IMR-90 (cell line): ENCODE results near the gene ATG2A. TPM values are rescaled to one million over a fixed set of nuclear protein-coding genes. Genes with fewer than 3 reads are reported as not detected.

ENCODE experiments used
- ATAC-seq: fragments of 200-7000 bp; cut with Tn5 transposase; 2 replicates; pipeline ENCODE4 v1.9.1; 2020; ENCODE audit warnings: low read depth, mild to moderate bottlenecking, moderate library complexity
- BruUV-seq: library from RNA; stranded (reverse); fragments of 400-500 nt; replicated peaks from 2 replicates; lab custom pipeline; 2021; lab: Mats Ljungman, UMichigan
- CTCF ChIA-PET: fragments of 300-600 bp; formaldehyde crosslinking; extraction: SDS; loops from one replicate; lab custom pipeline; 2021; ENCODE audit warnings: antibody characterized with exemption; lab: Yijun Ruan, JAX
- POLR2A ChIA-PET: fragments of 300-600 bp; sonication (Branson Sonifier 250); formaldehyde crosslinking; loops from one replicate; lab custom pipeline; 2022; ENCODE audit warnings: antibody characterized with exemption; ENCODE audit not compliant: unreplicated experiment; lab: Charles Lee
- DNase-seq: peaks from one replicate; pipeline ENCODE4 v3.0.0; 2013
- H2AFZ ChIP-seq: replicated peaks from 2 replicates; pipeline ENCODE3; 2013; ENCODE audit warnings: low read length, mild to moderate bottlenecking; ENCODE audit not compliant: poor library complexity
- H2AK5ac ChIP-seq: 2 replicates; pipeline ENCODE4 v1.6.1; 2013; ENCODE audit warnings: low read depth, low read length, inconsistent platforms
- H2AK9ac ChIP-seq: replicated peaks from 2 replicates; pipeline ENCODE3; 2013; ENCODE audit warnings: mild to moderate bottlenecking, low read depth, low read length, moderate library complexity; ENCODE audit not compliant: poor library complexity
- H2BK120ac ChIP-seq: 2 replicates; pipeline ENCODE4 v1.6.1; 2013; ENCODE audit warnings: low read depth, low read length, inconsistent platforms
- H2BK15ac ChIP-seq: 3 replicates; pipeline ENCODE4 v1.6.1; 2013; ENCODE audit warnings: low read depth, low read length, inconsistent platforms
- H2BK20ac ChIP-seq: 2 replicates; pipeline ENCODE4 v1.6.1; 2013; ENCODE audit warnings: low read depth, mild to moderate bottlenecking, inconsistent platforms, low read length, moderate library complexity
- H2BK5ac ChIP-seq: 2 replicates; pipeline ENCODE4 v1.6.1; 2013; ENCODE audit warnings: mild to moderate bottlenecking, low read depth, low read length, inconsistent platforms; ENCODE audit not compliant: poor library complexity, severe bottlenecking
- H3K14ac ChIP-seq: replicated peaks from 2 replicates; pipeline ENCODE4 v1.6.1; 2013; ENCODE audit warnings: low read depth, low read length, inconsistent platforms
- H3K18ac ChIP-seq: 2 replicates; pipeline ENCODE4 v1.6.1; 2013; ENCODE audit warnings: low read depth, low read length, control low read depth
- H3K23ac ChIP-seq: 2 replicates; pipeline ENCODE4 v1.6.1; 2013; ENCODE audit warnings: low read depth, low read length, inconsistent platforms
- H3K27ac ChIP-seq: 2 replicates; pipeline ENCODE4 v1.5.1; 2013; ENCODE audit warnings: mild to moderate bottlenecking, control low read depth, low read length; ENCODE audit not compliant: insufficient read depth
- H3K27me3 ChIP-seq: 2 replicates; pipeline ENCODE4 v1.6.1; 2013; ENCODE audit warnings: low read length; ENCODE audit not compliant: control insufficient read depth, insufficient read depth
- H3K36me3 ChIP-seq: 2 replicates; pipeline ENCODE4 v1.6.1; 2013; ENCODE audit warnings: low read length, mixed read lengths; ENCODE audit not compliant: control insufficient read depth, insufficient read depth
- H3K4ac ChIP-seq: 2 replicates; pipeline ENCODE4 v1.6.1; 2013; ENCODE audit warnings: low read depth, low read length, inconsistent platforms
- H3K4me1 ChIP-seq: 2 replicates; pipeline ENCODE4 v1.6.1; 2013; ENCODE audit warnings: low read length, mixed read lengths; ENCODE audit not compliant: control insufficient read depth, insufficient read depth
- H3K4me2 ChIP-seq: 2 replicates; pipeline ENCODE4 v1.6.1; 2013; ENCODE audit warnings: low read depth, mild to moderate bottlenecking, control low read depth, low read length, moderate library complexity
- H3K4me3 ChIP-seq: 2 replicates; pipeline ENCODE4 v1.5.1; 2013; ENCODE audit warnings: low read depth, mild to moderate bottlenecking, control low read depth, low read length, moderate library complexity; ENCODE audit not compliant: insufficient read depth
- H3K56ac ChIP-seq: 2 replicates; pipeline ENCODE4 v1.6.1; 2013; ENCODE audit warnings: low read length, inconsistent platforms; ENCODE audit not compliant: insufficient read depth; ENCODE audit errors: extremely low read depth
- H3K79me1 ChIP-seq, 2 experiments: 2 replicates each; pipeline ENCODE4 v1.6.1; 2013; ENCODE audit warnings: low read length in 2 of 2, inconsistent platforms in 1 of 2, low read depth in 1 of 2
- H3K9ac ChIP-seq: 2 replicates; pipeline ENCODE4 v1.6.1; 2013; ENCODE audit warnings: low read depth, low read length, control low read depth
- H3K9me1 ChIP-seq: 2 replicates; pipeline ENCODE4 v1.6.1; 2013; ENCODE audit warnings: low read length, inconsistent platforms; ENCODE audit not compliant: insufficient read depth
- H3K9me3 ChIP-seq: 2 replicates; pipeline ENCODE4 v1.6.1; 2013; ENCODE audit warnings: low read length; ENCODE audit not compliant: control insufficient read depth, insufficient read depth
- H4K20me1 ChIP-seq: 2 replicates; pipeline ENCODE4 v1.6.1; 2013; ENCODE audit warnings: low read length, inconsistent platforms; ENCODE audit not compliant: insufficient read depth
- H4K5ac ChIP-seq: 2 replicates; pipeline ENCODE4 v1.6.1; 2013; ENCODE audit warnings: mild to moderate bottlenecking, low read depth, low read length, control low read depth
- H4K8ac ChIP-seq, 2 experiments: 2 replicates each; pipeline ENCODE4 v1.6.1; 2013; ENCODE audit warnings: low read depth in 2 of 2, low read length in 2 of 2, control low read depth in 1 of 2, inconsistent platforms in 1 of 2
- H4K91ac ChIP-seq: 2 replicates; pipeline ENCODE4 v1.6.1; 2013; ENCODE audit warnings: low read depth, low read length, inconsistent platforms; ENCODE audit not compliant: insufficient read depth
- MAZ ChIP-seq: IDR thresholded peaks from 2 replicates; pipeline ENCODE4 v1.6.1; 2012; ENCODE audit warnings: low read depth, mild to moderate bottlenecking, low read length, improper control_type of control experiment, moderate library complexity, borderline replicate concordance
- WGBS, 2 experiments: methylation state at CpG; one replicate each; pipeline versions ENCODE4 v1.1.5 to v1.1.7; 2013; ENCODE audit warnings: missing lambda C conversion rate in 2 of 2; ENCODE audit not compliant: insufficient read length in 1 of 2; ENCODE audit errors: extremely low coverage in 2 of 2; 5-methylcytosine and 5-hydroxymethylcytosine counted together
- dilution Hi-C: fragments of 300-500 bp; cut with HindIII; formaldehyde crosslinking; loops from one replicate; pipeline ENCODE4 v1.14.3; 2018; ENCODE audit warnings: low sequenced_read_pairs; ENCODE audit not compliant: unreplicated experiment
- in situ Hi-C: fragments of 300-500 bp; cut with MboI; formaldehyde crosslinking; loops from 3 replicates; pipeline ENCODE4 v1.14.3; 2019; ENCODE audit warnings: low sequenced_read_pairs, inconsistent platforms, mixed read lengths
- intact Hi-C: fragments of 100-400 bp; cut with micrococcal nuclease; formaldehyde crosslinking; loops from 2 replicates; pipeline ENCODE4 v1.10.0; 2022
- polyA plus RNA-seq, 3 experiments: library from polyadenylated mRNA; depleted of rRNA; stranded (reverse); fragments of >200 nt; gene quantifications; 2 replicates each; pipeline ENCODE4 v1.2.3, GENCODE V29; 2012; ENCODE audit warnings: low replicate concordance in 1 of 3
- total RNA-seq: library from RNA; depleted of rRNA; stranded (reverse); fragments of >200 nt; gene quantifications from 2 replicates; pipeline ENCODE4 v1.2.3, GENCODE V29; 2012
- TF ChIP-seq, protein P1 (sequence below): fragments of 150-350 bp; IDR thresholded peaks from 2 replicates; pipeline ENCODE4 v1.6.1; 2016; ENCODE audit warnings: low read depth, mild to moderate bottlenecking, low read length, moderate library complexity, borderline replicate concordance

ATG2A gene
- total and polyA plus RNA-seq, 2 of the 4 experiments (the other 2 are of a cell fraction) = 3.2 to 10.5 TPM

DNA sequence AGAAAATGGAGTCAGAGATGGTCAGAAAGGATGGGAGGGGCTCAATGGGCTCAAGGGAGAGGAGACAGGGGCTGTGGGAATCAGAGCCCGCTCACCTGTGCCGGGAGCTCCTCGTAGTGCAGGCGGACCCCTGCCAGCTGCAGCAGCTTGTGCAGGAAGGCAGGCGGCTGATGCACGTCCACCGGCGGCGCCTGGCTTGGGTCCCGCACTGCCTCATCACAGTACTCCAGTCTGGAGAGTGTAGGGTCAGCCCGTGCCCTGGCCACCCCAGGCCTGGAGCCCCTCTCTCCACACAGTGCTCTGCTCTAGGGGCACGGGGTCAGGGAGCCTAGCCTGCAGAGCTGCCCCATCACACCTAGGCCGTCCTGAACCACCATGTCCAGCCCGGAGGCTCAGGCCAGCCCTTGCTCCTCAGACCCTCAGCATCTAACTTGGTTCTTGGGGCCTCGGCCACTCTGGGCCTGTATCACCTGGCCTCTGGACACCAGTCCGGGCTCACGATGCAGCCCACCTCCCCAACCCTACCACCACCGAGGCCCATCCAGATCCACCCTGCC lies 3.8 kb downstream of the ATG2A start:
- ChIA-PET CTCF (interaction anchor here (1.4 kb wide), 1 partner anchor 65 kb away, joined by 4 read pairs; no protein-coding TSS in a partner anchor), POLR2A (no interaction called here)
- ATAC-seq (no peak), DNase-seq (no peak)
- Histone ChIP-seq H2AK9ac (no peak overlapping the region), H4K5ac (no peak overlapping the region), H2AK5ac (no peak overlapping the region), H3K27ac (no peak overlapping the region), H3K9me3 (no peaks in the 10 kb centered on the region), H3K27me3 (no peaks in the 10 kb centered on the region), H3K4me3 (no peak overlapping the region), H4K20me1 (no peaks in the 10 kb centered on the region; the same call in 1 of the 2 replicates), H3K9ac (no peak overlapping the region), H3K23ac (no peak overlapping the region), H3K4me1 (peaks cover 5% of the 10 kb centered on the region), H4K91ac (no peak overlapping the region), H3K4ac (no peak overlapping the region), H2AFZ (no peak overlapping the region), H2BK120ac (no peak overlapping the region), H3K79me1 (peaks cover 7 to 26% of the 10 kb centered on the region in 2 experiments), H3K36me3 (peaks cover 46% of the 10 kb centered on the region), H3K56ac (no peak overlapping the region), H2BK20ac (no peak overlapping the region), H4K8ac (no peak overlapping the region), H2BK5ac (no peak overlapping the region), H3K9me1 (no peaks in the 10 kb centered on the region), H3K18ac (no peak overlapping the region), H3K14ac (no peak overlapping the region), H3K4me2 (no peak overlapping the region), H2BK15ac (no peak overlapping the region)
- intact Hi-C loops (no loop called here), in situ Hi-C loops (no loop called here), dilution Hi-C loops (no loop called here)
- BruUV-seq = no TSS peak
- 95% methylated on average over 4 of the region's 18 CpGs; no CpG with 5 or more reads in 1 of the 2 experiments for WGBS, 2 experiments
- no peak for TF ChIP-seq MAZ
- TF ChIP-seq, protein P1, sequence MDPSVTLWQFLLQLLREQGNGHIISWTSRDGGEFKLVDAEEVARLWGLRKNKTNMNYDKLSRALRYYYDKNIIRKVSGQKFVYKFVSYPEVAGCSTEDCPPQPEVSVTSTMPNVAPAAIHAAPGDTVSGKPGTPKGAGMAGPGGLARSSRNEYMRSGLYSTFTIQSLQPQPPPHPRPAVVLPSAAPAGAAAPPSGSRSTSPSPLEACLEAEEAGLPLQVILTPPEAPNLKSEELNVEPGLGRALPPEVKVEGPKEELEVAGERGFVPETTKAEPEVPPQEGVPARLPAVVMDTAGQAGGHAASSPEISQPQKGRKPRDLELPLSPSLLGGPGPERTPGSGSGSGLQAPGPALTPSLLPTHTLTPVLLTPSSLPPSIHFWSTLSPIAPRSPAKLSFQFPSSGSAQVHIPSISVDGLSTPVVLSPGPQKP = no peak
